Activated CD4-positive, CD25-positive, alpha-beta regulatory T cell treated with anti-CD3 and anti-CD28 coated beads, Interleukin-2, amount 50 U/mL, for 72 hours (primary cell): ENCODE data around the gene OR4E1.
"Not testable (repeated sequence)": the region's sequence is repeated elsewhere in the genome, so short reads cannot be mapped to it uniquely, and the experiment has no call there.

ENCODE experiments used
- DNase-seq: peaks from one replicate; pipeline ENCODE4 v3.0.0; 2021

Gene OR4E1

GRCh38 chr14:21652209-21652808 is 21.3 kb downstream of the OR4E1 start:
- no peak for DNase-seq

DNA sequence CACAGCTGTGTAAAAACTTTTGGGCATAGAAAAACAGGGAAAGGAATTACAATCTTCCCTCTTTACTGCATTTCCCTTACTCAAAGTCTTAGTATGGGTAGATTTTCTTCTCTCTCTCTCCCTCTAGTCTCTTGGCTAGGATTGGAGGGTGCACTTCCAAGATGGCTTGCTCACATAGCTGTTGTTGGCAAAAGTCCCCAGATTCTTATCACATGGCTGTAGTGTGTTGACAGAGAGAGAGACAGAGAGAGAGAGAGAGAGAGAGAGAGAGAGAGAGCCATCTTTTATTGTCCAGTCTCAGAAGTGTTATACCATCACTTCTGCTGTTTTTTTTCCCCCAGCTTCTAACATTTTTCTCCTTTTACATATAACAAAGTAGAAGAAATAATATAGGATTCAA is 26.2 kb downstream of the OR4E1 start:
- DNase-seq: no peak

GRCh38 chr14:21643407-21643806 is 30.2 kb downstream of the OR4E1 start:
- no peak for DNase-seq

- no peak for DNase-seq
Observed at GRCh38 chr14:21642683-21643082, 30.9 kb downstream of the OR4E1 start.

- no peak for DNase-seq
Observed at GRCh38 chr14:21634840-21635239, 38.8 kb downstream of the OR4E1 start, which contains the start of gene OR10G2. Gene OR10G2, minus strand, starts transcription at chr14:21634940. Its CDS starts 98 bp downstream, at chr14:21634842.

DNA sequence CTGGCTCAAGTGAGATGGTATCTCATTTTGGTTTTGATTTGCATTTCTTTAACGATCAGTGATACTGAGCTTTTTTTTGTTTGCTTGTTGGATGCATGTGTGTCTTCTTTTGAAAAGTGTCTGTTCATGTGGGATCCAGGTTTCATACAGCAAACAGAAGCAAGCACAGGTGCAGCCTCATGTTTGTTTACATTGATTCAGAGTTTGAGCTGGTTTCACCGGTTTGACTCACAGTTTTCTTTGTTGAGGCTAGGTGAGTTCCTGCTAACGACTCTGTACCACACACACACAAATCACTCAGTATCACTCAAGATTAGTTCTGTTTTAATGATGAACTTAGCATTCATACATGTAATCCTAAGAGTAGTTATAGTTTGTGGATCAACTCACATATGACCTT is 42.5 kb downstream of the OR4E1 start:
- no peak for DNase-seq

DNA sequence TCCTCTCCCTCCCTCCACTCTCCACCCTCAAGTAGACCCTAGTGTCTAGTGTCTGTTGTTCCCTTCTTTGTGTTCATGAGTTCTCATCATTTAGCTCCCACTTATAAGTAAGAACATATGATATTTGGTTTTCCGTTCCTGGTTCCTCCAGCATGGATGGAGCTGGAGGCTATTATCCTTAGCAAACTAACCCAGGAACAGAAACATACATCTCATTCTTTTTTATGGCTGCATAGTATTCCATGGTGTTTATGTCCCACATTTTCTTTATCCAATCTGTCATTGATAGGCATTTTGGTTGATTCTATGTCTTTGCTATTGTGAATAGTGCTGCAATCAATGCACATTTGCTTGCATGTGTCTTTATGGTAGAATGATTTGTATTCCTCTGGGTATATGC is 43.1 kb downstream of the OR4E1 start:
- not testable (repeated sequence) for DNase-seq

DNA sequence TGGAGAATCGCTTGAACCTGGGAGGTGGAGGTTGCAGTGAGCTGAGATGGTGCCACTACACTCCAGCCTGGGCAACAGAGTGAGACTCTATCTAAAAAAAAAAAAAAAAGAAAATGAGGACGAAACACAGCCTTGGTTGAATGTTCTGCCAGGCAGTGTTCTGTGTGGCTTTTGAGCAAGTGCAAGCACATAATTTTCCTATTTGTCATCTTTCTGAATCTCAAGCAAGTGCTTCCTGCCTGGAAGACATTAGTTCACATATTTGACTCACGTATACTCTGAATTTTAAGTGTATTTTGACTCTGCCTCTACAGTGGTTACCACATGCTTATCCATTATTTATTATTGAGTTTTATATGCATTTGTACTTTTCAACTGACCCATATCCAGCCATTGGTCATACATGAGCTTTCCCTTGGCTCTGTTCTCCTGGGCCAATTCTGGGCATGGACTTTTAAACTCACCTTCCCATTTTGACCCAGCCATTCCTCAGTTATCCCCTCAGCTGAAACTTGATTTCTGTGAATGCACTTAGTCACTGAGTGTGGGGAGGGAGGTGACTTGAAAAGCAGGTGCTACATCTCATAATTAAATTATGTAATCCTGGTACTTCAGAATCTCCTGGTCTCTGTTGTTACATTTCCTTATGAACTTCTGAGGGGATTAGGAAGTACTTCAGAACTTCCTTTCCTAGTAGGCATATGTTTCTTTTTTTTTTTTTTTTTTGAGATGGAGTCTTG is 47.0 kb downstream of the OR4E1 start:
- DNase-seq: no peak
